ENCODE measurements around the gene LGALS9. TPM values are rescaled to one million over a fixed set of nuclear protein-coding genes. Genes with fewer than 3 reads are reported as not detected.

The LGALS9 gene
- total RNA-seq, 2 donors from 2014 or later: 6.3 to 21.3 TPM

DNA sequence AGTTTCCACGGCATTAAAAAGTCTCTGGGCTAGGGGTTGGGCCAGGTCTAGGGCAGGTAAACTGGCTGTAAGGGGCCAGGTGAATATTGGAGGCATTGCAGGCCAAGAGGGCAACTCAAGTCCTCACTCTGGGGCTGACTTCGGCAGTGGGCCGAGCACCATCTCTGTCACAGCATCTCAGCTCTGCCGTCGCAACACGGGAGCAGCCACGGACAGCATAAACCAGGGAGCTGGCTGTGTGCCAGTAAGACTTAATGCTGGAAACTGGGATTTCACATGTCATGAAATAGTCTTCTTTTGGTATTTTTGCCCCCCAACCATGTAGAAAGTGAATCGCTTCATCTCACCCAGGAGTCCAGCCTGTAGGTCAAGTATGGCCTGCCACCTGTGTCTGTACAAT is 12.6 kb upstream of the LGALS9 start:
- Histone ChIP-seq H3K4me1 (no peaks in the 10 kb centered on the region), H3K36me3 (replicated peaks in 1 of 2; ENCODE audit: insufficient read depth in 1 of 2, low read depth in 2 of 2) (peaks cover 9 to 61% of the 10 kb centered on the region in 2 donors), H3K9me3 (no peaks in the 10 kb centered on the region), H3K27me3 (no peaks in the 10 kb centered on the region), H3K27ac (no peak overlapping the region), H3K4me3 (no peak overlapping the region)
- TF ChIP-seq POLR2A (IDR thresholded peaks at IDR 0.05): no peak
- no peak for TF ChIP-seq CTCF (IDR thresholded peaks at IDR 0.05)
- ATAC-seq (no peak), DNase-seq (no peak)
- intact Hi-C loops (cut with DNase I): no loop called here
- WGBS, 2 donors: 84 to 85% methylated on average over 8 of the region's 8 CpGs

DNA sequence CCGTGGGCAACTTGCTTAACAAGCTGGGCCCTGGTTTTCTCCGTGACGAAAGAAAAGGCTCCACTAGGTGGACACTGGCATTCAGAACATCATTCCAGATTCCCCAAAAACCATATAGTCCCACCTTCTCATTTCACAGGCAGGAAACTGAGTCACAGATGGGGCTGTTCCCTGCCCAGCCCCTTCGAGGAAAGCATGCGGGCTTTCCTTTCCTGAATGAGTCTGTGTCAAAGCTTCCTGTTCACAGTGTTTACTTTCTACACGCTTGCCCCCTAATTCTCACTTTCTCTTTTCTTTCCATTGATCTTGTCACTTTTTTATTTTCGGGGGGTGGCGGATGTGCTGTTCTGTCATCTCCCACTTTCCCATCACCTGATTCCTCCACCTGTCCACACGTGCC is 10.3 kb upstream of the LGALS9 start:
- H3K4me1 ChIP-seq: no peaks in the 10 kb centered on the region
- peaks cover 9 to 61% of the 10 kb centered on the region in 2 donors for H3K36me3 ChIP-seq (replicated peaks in 1 of 2; ENCODE audit: insufficient read depth in 1 of 2, low read depth in 2 of 2)
- DNase-seq (no peak), ATAC-seq (no peak)
- H3K4me3 ChIP-seq: no peak overlapping the region
- H3K9me3 ChIP-seq: no peaks in the 10 kb centered on the region
- H3K27me3 ChIP-seq: no peaks in the 10 kb centered on the region
- no peak overlapping the region for H3K27ac ChIP-seq
- intact Hi-C loops (cut with DNase I): no loop called here
- TF ChIP-seq CTCF (IDR thresholded peaks at IDR 0.05): no peak
- no peak for TF ChIP-seq POLR2A (IDR thresholded peaks at IDR 0.05)
- 79 to 83% methylated on average over 9 of the region's 9 CpGs for WGBS, 2 donors

DNA sequence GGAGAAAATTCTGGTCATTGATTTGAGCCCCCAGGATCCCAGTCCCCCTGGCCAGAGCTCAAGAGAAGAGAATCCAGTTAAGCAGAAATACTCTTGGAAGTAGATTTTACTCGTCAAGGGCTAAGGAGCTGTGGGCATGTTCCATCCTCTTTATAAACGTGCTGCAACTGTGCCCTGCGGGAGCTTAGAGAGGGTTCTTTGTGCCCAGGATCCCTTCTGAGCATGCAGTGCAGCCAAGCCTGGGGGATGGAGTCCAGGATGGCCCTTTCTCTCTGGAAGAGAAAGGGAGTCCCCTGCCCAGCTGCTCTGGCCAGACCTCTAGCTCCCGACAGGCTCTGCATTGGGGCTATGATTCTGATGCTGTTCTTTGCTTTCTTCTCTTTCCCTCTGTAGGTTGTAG is 9.5 kb upstream of the LGALS9 start:
- Histone ChIP-seq H3K27me3 (no peaks in the 10 kb centered on the region), H3K9me3 (no peaks in the 10 kb centered on the region), H3K27ac (no peak overlapping the region), H3K4me1 (no peaks in the 10 kb centered on the region), H3K36me3 (replicated peaks in 1 of 2; ENCODE audit: insufficient read depth in 1 of 2, low read depth in 2 of 2) (peaks cover 9 to 61% of the 10 kb centered on the region in 2 donors), H3K4me3 (no peak overlapping the region)
- ATAC-seq: no peak
- no peak for DNase-seq
- no peak for TF ChIP-seq CTCF (IDR thresholded peaks at IDR 0.05)
- TF ChIP-seq POLR2A (IDR thresholded peaks at IDR 0.05): no peak
- intact Hi-C loops (cut with DNase I): no loop called here
- WGBS, 2 donors: 82 to 91% methylated on average over 3 to 4 of the region's 4 CpGs

GRCh38 chr17:27621942-27622559 is 8.9 kb upstream of the LGALS9 start:
- ATAC-seq (no peak), DNase-seq (no peak)
- intact Hi-C loops (cut with DNase I): no loop called here
- Histone ChIP-seq H3K36me3 (replicated peaks in 1 of 2; ENCODE audit: insufficient read depth in 1 of 2, low read depth in 2 of 2) (peaks cover 6 to 57% of the 10 kb centered on the region in 2 donors), H3K4me1 (no peaks in the 10 kb centered on the region), H3K4me3 (no peak overlapping the region), H3K9me3 (no peaks in the 10 kb centered on the region), H3K27me3 (no peaks in the 10 kb centered on the region), H3K27ac (no peak overlapping the region)
- TF ChIP-seq POLR2A (IDR thresholded peaks at IDR 0.05) (no peak), CTCF (IDR thresholded peaks at IDR 0.05) (no peak)
- WGBS, 2 donors: 79 to 84% methylated on average over 9 to 10 of the region's 10 CpGs

- no peak overlapping the region for H3K4me3 ChIP-seq
- H3K4me1 ChIP-seq: no peaks in the 10 kb centered on the region
- no peak overlapping the region for H3K27ac ChIP-seq
- WGBS, 2 donors: 74 to 80% methylated on average over 4 of the region's 4 CpGs
- DNase-seq (no peak), ATAC-seq (no peak)
- H3K36me3 ChIP-seq (replicated peaks in 1 of 2; ENCODE audit: insufficient read depth in 1 of 2, low read depth in 2 of 2): peaks cover 0 to 49% of the 10 kb centered on the region in 2 donors
- no peaks in the 10 kb centered on the region for H3K9me3 ChIP-seq
- TF ChIP-seq POLR2A (IDR thresholded peaks at IDR 0.05) (no peak), CTCF (IDR thresholded peaks at IDR 0.05) (no peak)
- H3K27me3 ChIP-seq: no peaks in the 10 kb centered on the region
- intact Hi-C loops (cut with DNase I): no loop called here
These were observed 8.0 kb upstream of the LGALS9 start for GRCh38 chr17:27622986-27623385.

All from body of pancreas (tissue), 4 donors.